ENCODE data around the gene PHPT1.

Gene PHPT1

GRCh38 chr9:136849960-136850865 lies 1.0 kb downstream of the PHPT1 start:
- no peak for DNase-seq

GRCh38 chr9:136850866-136851775 lies 1.9 kb downstream of the PHPT1 start:
- peak; percentile 48 for DNase-seq

DNA sequence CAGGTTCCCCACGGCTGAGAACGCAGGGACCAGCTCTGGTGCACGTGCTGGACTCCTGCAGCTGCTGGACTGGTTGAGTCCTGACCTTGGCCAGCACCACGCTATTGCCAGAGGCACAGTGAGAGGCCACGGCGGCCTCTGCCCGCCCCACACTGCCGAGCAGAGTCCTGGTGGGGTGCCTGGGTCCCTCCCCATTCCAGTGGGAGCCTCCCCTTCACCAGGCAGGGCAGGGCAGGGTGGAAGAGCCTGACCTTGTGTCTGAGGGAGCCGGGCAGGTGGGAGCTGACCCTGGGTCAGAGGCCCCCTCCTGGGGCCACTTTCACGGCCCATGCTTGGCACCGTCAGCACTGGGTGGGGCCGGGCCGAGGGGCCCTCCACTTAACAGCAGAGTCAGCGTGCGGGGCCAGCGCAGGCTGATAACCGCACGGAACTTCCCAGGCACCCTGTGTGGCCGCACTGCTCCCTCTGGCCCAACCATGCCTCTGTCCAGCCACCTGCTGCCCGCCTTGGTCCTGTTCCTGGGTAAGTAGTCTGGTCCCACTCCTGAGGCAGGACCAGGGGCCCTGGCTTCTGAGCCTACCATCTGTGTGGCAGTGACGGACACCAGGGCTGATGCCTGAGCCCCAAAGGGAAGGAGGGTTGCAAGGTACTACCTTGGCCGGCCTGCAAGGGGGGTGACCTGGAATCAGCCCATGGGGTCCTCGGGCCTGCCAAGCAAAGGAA lies 2.9 kb downstream of the PHPT1 start, which contains the start of gene MAMDC4:
TSS of gene MAMDC4 (plus strand) at position 406 of the 723 bp plus-strand sequence. CDS start at position 477, 71 bp downstream.
- DNase-seq = peak; percentile 58

GRCh38 chr9:136852664-136853595 lies 3.7 kb downstream of the PHPT1 start:
- DNase-seq = peak; percentile 45

- peak; percentile 54 for DNase-seq
Observed at GRCh38 chr9:136853596-136854112, 4.4 kb downstream of the PHPT1 start.

DNA sequence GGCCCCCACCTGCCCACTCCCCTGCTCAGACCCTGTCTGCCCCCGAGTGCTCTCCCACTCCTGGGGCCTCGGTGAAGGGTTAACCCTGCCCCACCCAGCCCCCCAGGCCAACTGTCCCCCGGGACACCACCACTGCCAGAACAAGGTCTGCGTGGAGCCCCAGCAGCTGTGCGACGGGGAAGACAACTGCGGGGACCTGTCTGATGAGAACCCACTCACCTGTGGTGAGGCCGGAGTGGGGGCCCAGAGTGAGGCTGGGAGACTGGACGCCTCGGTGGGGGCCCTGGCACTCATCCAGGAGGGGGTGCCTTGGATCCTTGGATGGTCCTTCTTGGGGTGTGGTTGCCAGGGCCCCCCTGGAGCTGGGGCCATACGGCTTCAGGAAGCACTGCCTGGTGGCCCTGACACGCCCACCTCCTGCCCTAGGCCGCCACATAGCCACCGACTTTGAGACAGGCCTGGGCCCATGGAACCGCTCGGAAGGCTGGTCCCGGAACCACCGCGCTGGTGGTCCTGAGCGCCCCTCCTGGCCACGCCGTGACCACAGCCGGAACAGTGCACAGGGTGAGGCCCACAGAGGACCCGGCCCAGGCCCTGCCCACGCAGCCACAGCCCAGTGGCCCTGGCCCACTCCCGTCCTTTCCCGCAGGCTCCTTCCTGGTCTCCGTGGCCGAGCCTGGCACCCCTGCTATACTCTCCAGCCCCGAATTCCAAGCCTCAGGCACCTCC lies 5.1 kb downstream of the PHPT1 start:
- peak; percentile 56 for DNase-seq

DNA sequence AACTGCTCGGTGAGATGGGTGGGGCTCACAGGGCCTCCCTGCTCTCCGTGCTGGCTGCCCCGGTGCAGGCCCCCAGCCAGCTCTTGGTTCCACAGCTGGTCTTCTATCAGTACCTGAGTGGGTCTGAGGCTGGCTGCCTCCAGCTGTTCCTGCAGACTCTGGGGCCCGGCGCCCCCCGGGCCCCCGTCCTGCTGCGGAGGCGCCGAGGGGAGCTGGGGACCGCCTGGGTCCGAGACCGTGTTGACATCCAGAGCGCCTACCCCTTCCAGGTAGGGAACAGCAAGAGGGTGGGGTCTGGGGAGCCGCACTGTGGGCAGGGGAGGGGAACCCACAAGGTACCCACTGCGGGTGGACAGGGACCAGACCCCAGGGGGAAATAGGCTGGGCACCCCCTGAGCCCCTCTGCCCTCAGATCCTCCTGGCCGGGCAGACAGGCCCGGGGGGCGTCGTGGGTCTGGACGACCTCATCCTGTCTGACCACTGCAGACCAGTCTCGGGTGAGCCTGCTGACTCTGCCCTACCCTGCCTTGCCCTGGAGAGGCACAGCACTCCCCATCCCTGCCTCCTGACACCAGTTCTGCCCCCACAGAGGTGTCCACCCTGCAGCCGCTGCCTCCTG lies 5.7 kb downstream of the PHPT1 start:
- DNase-seq = peak; percentile 61

GRCh38 chr9:136855461-136856078 lies 6.4 kb downstream of the PHPT1 start:
- DNase-seq = peak; percentile 51

- DNase-seq = peak; percentile 52
Observed at GRCh38 chr9:136856079-136856476, 6.9 kb downstream of the PHPT1 start.

GRCh38 chr9:136856541-136857141 lies 7.4 kb downstream of the PHPT1 start:
- DNase-seq = peak; percentile 54

DNA sequence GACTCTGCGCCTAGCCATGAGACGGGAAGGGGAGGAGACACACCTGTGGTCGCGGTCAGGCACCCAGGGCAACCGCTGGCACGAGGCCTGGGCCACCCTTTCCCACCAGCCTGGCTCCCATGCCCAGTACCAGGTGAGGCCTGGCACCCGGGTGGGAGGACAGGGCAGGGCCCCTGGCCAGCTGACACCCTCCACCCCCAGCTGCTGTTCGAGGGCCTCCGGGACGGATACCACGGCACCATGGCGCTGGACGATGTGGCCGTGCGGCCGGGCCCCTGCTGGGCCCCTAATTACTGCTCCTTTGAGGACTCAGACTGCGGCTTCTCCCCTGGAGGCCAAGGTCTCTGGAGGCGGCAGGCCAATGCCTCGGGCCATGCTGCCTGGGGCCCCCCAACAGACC lies 8.0 kb downstream of the PHPT1 start:
- peak; percentile 54 for DNase-seq

- DNase-seq = peak; percentile 53
Observed at GRCh38 chr9:136857581-136858412, 8.6 kb downstream of the PHPT1 start.

- DNase-seq = no peak
Observed at GRCh38 chr9:136858452-136858843, 9.2 kb downstream of the PHPT1 start.

DNA sequence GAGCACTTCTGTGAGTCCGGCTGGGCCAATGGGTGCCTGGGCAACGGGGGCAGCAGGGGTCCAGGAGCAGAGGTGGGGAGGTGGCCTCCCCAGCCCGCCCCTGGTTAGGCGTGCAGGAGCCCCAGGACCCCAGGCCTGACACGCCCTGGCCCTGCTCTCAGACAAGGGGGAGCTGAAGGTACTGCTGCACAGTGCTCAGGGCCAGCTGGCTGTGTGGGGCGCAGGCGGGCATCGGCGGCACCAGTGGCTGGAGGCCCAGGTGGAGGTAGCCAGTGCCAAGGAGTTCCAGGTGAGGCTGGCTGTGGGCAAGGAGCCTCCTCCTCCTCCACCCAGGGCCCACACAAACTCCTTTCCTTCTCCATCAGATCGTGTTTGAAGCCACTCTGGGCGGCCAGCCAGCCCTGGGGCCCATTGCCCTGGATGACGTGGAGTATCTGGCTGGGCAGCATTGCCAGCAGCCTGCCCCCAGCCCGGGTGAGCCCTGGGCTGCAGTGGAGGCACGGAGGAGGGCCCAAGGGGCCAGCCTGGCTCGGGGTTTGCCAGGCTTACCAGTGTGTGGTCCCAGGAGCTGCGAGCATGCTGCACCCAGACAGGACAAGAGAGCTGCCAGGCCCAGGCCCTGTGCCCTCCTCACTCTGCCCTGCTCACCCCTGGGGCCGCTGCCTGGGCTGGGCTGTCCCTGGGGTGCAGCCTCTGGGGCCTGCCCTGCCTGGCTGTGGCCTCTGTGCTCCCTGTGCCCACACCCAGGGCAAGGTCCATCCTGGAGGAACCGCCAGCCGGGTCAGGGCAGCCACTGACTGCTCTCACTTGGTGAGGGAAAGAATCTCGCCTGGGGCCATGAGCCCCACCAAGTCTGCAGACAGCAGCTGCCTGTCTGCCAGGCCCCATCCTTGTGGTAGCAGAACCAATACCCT lies 9.9 kb downstream of the PHPT1 start:
- no peak for DNase-seq

DNA sequence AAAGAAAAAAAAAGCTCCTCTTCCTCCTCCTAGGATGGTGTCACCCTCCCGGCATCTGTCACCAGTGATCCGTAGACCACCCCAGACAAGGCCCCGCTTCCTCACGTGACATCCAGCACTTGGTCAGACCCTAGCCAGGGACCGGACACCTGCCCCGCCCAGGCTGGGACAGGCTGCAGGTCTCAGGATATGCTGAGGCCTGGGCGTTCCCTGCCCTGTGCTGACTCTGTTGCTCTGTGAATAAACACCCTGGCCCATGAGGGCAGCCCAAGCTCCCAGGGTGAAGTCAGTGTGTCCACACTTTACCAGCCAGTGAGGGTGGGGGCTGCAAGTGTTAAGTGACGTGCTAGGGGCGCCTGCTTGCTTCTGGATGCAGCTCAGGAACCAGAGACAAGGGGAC lies 11.3 kb downstream of the PHPT1 start:
- DNase-seq = no peak

GRCh38 chr9:136860933-136861873 lies 12.0 kb downstream of the PHPT1 start:
- DNase-seq = no peak

All from islet precursor cell (in vitro differentiated cells).